DOHH2 (cell line): ENCODE data around the gene ZFP30.
A peak's percentile ranks its signal among the peaks of the same experiment; 100 is the strongest.

Experiments used
- H3F3A ChIP-seq: fragments of 200-600 bp; sonication (generic), shearing (Covaris generic); 2 replicates; pipeline ENCODE4 v1.6.0; 2016; ENCODE audit warnings: antibody characterized with exemption, mild to moderate bottlenecking; ENCODE audit not compliant: control insufficient read depth, insufficient read depth
- H3K27ac ChIP-seq: fragments of 200-600 bp; sonication (generic); 2 replicates; pipeline ENCODE4 v1.5.1; 2014; ENCODE audit warnings: low read depth, mild to moderate bottlenecking, low read length, moderate library complexity
- H3K27me3 ChIP-seq: fragments of 200-600 bp; sonication (generic); 2 replicates; pipeline ENCODE4 v1.6.1; 2014; ENCODE audit warnings: mild to moderate bottlenecking, low read length, mixed read lengths; ENCODE audit not compliant: control insufficient read depth
- H3K36me3 ChIP-seq: fragments of 200-600 bp; sonication (generic); 2 replicates; pipeline ENCODE4 v1.6.1; 2014; ENCODE audit warnings: mild to moderate bottlenecking, low read length, moderate library complexity, mixed read lengths; ENCODE audit not compliant: control insufficient read depth
- H3K4me1 ChIP-seq: fragments of 200-600 bp; sonication (generic); 2 replicates; pipeline ENCODE4 v1.6.1; 2014; ENCODE audit warnings: mild to moderate bottlenecking, low read length, mixed read lengths; ENCODE audit not compliant: control insufficient read depth
- H3K4me2 ChIP-seq: fragments of 200-600 bp; sonication (generic); 2 replicates; pipeline ENCODE4 v1.6.0; 2014; ENCODE audit warnings: mild to moderate bottlenecking, low read length, moderate library complexity
- H3K4me3 ChIP-seq: fragments of 200-600 bp; sonication (generic); 2 replicates; pipeline ENCODE4 v1.5.1; 2014; ENCODE audit warnings: mild to moderate bottlenecking, low read length, mixed read lengths
- H3K79me2 ChIP-seq: fragments of 200-600 bp; sonication (generic); 2 replicates; pipeline ENCODE4 v1.6.1; 2014; ENCODE audit warnings: mild to moderate bottlenecking, low read length, mixed read lengths; ENCODE audit not compliant: control insufficient read depth
- H3K9me2 ChIP-seq: fragments of 200-600 bp; sonication (generic); replicated peaks from 2 replicates; pipeline ENCODE4 v1.6.1; 2014; ENCODE audit warnings: mild to moderate bottlenecking, low read length, mixed read lengths; ENCODE audit not compliant: control insufficient read depth
- H3K9me3 ChIP-seq: fragments of 200-600 bp; sonication (generic); 2 replicates; pipeline ENCODE4 v1.6.1; 2014; ENCODE audit warnings: antibody characterized with exemption, low read length, mixed read lengths; ENCODE audit not compliant: control insufficient read depth, insufficient read depth
- H4K20me1 ChIP-seq: fragments of 200-600 bp; sonication (generic); 2 replicates; pipeline ENCODE4 v1.6.0; 2014; ENCODE audit warnings: low read depth, mild to moderate bottlenecking, antibody characterized with exemption, low read length, moderate library complexity; ENCODE audit not compliant: control insufficient read depth, insufficient read depth
- CTCF ChIP-seq: fragments of 200-600 bp; sonication (generic); IDR thresholded peaks from one replicate; pipeline ENCODE4 v1.5.1; 2014; ENCODE audit warnings: antibody characterized with exemption, mild to moderate bottlenecking, low read depth, low read length; ENCODE audit not compliant: poor library complexity, severe bottlenecking
- EZH2phosphoT487 ChIP-seq: fragments of 200-600 bp; sonication (generic); IDR thresholded peaks from 2 replicates; pipeline ENCODE4 v1.6.1; 2017; ENCODE audit warnings: borderline replicate concordance, mild to moderate bottlenecking, antibody characterized with exemption, low read length, moderate library complexity, mixed read lengths

The ZFP30 gene

DNA sequence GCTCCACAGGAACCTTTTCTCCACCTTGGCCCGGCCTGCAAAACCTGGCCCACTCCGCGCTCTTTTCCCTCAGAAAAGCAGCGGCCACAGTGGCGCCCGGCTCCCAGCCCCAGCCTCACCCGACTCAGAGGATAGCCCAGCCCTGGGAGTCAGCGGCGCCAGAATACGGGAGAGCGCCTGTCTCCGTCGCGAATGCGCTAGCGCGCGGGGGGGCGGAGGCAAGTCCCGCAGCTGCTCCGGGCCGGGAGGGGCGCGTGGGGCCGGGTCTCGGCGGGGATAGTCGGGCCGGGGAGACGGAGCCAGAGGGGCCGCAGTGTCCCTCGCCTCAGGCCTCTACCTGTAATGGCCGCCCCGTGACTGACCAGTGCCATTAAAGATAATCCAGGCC is at the start of gene ZFP30:
ZFP30 (minus strand) TSS at position 165 of the 388 bp plus-strand sequence. CDS start 7,643 bp downstream, outside the sequence.
- no peaks in the 10 kb centered on the region for H3K9me2 ChIP-seq
- no peaks in the 10 kb centered on the region for H4K20me1 ChIP-seq
- H3K36me3 ChIP-seq, result peaks cover 6% of the 10 kb centered on the region; the same call in 1 of the 2 replicates
- H3K4me3 ChIP-seq, result peak within 1 kb of the TSS; percentile 93
- peaks cover 49% of the 10 kb centered on the region for H3K79me2 ChIP-seq
- TF ChIP-seq EZH2phosphoT487, result no peak
- H3K27me3 ChIP-seq, result no peaks in the 10 kb centered on the region
- H3K4me1 ChIP-seq, result peaks cover 15% of the 10 kb centered on the region
- H3K9me3 ChIP-seq, result no peaks in the 10 kb centered on the region
- peak within 1 kb of the TSS; percentile 67 for H3K4me2 ChIP-seq
- peak within 1 kb of the TSS; percentile 61 for H3K27ac ChIP-seq
- no peaks in the 10 kb centered on the region for H3F3A ChIP-seq

DNA sequence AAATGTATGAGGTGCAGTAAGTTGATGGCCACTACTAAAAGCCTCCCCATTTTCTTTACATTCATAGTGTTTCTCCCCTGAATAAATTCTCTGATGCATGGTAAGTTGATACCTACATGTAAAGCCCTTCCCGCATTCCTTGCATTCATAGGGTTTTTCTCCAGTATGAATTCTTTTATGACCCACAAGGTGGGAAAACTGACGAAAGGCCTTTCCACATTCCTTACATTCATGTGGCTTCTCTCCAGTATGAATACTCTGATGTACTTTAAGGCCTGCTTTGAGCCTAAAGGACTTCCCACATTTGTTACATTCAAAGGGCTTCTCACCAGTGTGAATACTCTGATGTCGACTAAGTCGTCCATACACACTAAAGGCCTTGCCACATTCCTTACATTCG is 43.8 kb upstream of the ZFP30 start:
- Histone ChIP-seq H3K27me3 (no peaks in the 10 kb centered on the region), H3K79me2 (no peaks in the 10 kb centered on the region), H3K4me1 (no peaks in the 10 kb centered on the region), H3K36me3 (peaks cover 36% of the 10 kb centered on the region), H3K9me3 (peaks cover 10% of the 10 kb centered on the region; the same call in 1 of the 2 replicates), H3K27ac (no peak overlapping the region), H3K4me2 (no peak overlapping the region), H4K20me1 (no peaks in the 10 kb centered on the region), H3K4me3 (no peak overlapping the region), H3F3A (no peaks in the 10 kb centered on the region), H3K9me2 (no peaks in the 10 kb centered on the region)
- TF ChIP-seq EZH2phosphoT487 (no peak), CTCF (no peak)

DNA sequence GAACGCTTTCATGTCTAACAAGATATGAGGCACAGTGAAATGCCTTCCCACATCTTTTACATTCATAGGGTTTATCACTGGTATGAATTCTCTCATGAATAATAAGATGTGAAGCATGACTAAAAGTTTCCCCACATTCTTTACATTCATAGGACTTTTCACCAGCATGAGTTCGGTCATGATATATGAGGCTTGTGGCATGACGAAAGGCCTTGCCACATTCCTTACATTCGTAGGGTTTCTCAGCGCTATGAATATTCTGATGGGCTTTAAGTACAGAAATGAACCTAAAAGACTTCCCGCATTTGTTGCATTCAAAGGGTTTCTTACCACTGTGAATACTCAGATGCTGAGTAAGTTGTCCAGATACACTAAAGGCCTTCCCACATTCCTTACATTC is 43.0 kb upstream of the ZFP30 start:
- no peaks in the 10 kb centered on the region for H3K79me2 ChIP-seq
- H3K36me3 ChIP-seq, result peaks cover 32% of the 10 kb centered on the region
- no peaks in the 10 kb centered on the region for H3K9me2 ChIP-seq
- H3K4me1 ChIP-seq, result no peaks in the 10 kb centered on the region
- no peak for TF ChIP-seq CTCF
- TF ChIP-seq EZH2phosphoT487, result no peak
- no peaks in the 10 kb centered on the region for H4K20me1 ChIP-seq
- H3K4me3 ChIP-seq, result no peak overlapping the region
- no peak overlapping the region for H3K27ac ChIP-seq
- no peak overlapping the region for H3K4me2 ChIP-seq
- H3K27me3 ChIP-seq, result no peaks in the 10 kb centered on the region
- H3F3A ChIP-seq, result no peaks in the 10 kb centered on the region
- peaks cover 10% of the 10 kb centered on the region; the same call in 1 of the 2 replicates for H3K9me3 ChIP-seq

DNA sequence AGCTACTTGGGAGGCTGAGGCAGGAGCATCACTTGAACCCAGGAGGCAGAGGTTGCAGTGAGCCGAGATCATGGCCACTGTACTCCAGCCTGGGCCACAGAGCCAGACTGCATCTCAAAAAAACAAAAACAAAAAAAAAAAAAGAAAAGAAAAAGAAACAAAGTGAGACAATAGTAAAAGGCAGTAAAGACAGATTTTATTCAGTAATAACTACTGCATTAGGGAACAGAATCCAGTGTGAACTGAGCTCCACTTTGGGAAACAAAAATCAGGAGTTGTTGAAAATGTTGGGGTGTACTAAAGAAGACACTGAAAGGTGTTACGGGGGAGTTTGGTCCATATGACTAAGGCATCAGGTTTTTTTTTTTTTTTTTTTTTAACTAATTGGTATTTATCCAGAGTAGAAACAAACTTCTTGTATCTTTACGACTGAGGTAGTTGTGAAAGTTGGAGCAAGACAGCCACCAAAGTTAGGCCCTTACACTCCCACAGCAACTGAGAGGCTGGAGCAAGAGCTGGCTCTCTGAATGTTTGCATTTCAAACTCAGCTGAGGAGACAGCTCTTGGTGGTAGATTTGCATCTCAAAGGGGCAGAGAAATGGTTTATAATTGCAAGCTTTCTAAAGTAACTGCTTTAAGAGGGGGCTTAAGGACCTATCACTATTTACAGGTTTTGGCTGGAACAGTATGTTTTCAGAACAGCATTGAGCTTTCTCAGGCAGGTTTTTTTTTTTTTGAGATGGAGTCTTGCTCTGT is 40.1 kb upstream of the ZFP30 start:
- H3K4me1 ChIP-seq, result no peaks in the 10 kb centered on the region
- no peaks in the 10 kb centered on the region for H3K27me3 ChIP-seq
- H3K9me2 ChIP-seq, result no peaks in the 10 kb centered on the region
- H3K27ac ChIP-seq, result no peak overlapping the region
- H3K4me2 ChIP-seq, result no peak overlapping the region
- H3K9me3 ChIP-seq, result peaks cover 11% of the 10 kb centered on the region; the same call in 1 of the 2 replicates
- peaks cover 19% of the 10 kb centered on the region for H3K36me3 ChIP-seq
- no peak for TF ChIP-seq CTCF
- no peak for TF ChIP-seq EZH2phosphoT487
- no peak overlapping the region for H3K4me3 ChIP-seq
- H3F3A ChIP-seq, result no peaks in the 10 kb centered on the region
- no peaks in the 10 kb centered on the region for H4K20me1 ChIP-seq
- no peaks in the 10 kb centered on the region for H3K79me2 ChIP-seq
